ENCODE results near the gene CLCN7.
A peak's percentile ranks its signal among the peaks of the same experiment; 100 is the strongest.

DNA sequence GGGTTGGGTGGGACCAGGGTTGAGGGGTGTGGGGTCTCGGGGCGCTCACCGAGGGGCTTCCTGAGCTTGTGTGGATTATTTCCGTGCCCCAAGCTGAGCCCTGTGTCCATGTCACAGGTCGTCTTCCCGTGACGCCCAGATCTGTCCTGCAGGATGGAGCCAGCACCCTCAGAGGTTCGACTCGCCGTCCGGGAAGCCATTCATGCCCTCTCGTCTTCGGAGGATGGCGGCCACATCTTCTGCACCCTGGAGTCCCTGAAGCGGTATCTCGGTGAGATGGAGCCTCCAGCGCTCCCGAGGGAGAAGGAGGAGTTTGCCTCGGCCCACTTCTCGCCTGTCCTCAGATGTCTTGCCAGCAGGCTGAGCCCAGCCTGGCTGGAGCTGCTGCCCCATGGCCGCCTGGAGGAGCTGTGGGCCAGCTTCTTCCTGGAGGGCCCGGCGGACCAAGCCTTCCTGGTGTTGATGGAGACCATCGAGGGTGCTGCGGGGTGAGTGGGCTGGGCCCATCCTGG lies 19.4 kb upstream of the CLCN7 start:
- TF ChIP-seq, protein P1, sequence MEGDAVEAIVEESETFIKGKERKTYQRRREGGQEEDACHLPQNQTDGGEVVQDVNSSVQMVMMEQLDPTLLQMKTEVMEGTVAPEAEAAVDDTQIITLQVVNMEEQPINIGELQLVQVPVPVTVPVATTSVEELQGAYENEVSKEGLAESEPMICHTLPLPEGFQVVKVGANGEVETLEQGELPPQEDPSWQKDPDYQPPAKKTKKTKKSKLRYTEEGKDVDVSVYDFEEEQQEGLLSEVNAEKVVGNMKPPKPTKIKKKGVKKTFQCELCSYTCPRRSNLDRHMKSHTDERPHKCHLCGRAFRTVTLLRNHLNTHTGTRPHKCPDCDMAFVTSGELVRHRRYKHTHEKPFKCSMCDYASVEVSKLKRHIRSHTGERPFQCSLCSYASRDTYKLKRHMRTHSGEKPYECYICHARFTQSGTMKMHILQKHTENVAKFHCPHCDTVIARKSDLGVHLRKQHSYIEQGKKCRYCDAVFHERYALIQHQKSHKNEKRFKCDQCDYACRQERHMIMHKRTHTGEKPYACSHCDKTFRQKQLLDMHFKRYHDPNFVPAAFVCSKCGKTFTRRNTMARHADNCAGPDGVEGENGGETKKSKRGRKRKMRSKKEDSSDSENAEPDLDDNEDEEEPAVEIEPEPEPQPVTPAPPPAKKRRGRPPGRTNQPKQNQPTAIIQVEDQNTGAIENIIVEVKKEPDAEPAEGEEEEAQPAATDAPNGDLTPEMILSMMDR (IDR thresholded peaks at IDR 0.05): peak; percentile 29; the same call in 1 of the 2 replicates
- TF ChIP-seq ZFX (IDR thresholded peaks at IDR 0.05; ENCODE audit: borderline replicate concordance): no peak
